HG02588 (cell line): Measurements from ENCODE around the gene ZSWIM6.

Experiments
- ATAC-seq: cut with Tn5 transposase; IDR thresholded peaks from one replicate; pipeline ENCODE4 v1.9.1; 2021; ENCODE audit warnings: mild to moderate bottlenecking, moderate library complexity; ENCODE audit not compliant: unreplicated experiment

ZSWIM6 gene

GRCh38 chr5:61357745-61358144 lies 25.7 kb downstream of the ZSWIM6 start:
- ATAC-seq: no peak

GRCh38 chr5:61362796-61363368 lies 30.8 kb downstream of the ZSWIM6 start:
- no peak for ATAC-seq

GRCh38 chr5:61363401-61364114 lies 31.5 kb downstream of the ZSWIM6 start:
- no peak for ATAC-seq

GRCh38 chr5:61366497-61367240 lies 34.6 kb downstream of the ZSWIM6 start:
- no peak for ATAC-seq

GRCh38 chr5:61370506-61370905 lies 38.4 kb downstream of the ZSWIM6 start:
- ATAC-seq: no peak

GRCh38 chr5:61371474-61371873 lies 39.4 kb downstream of the ZSWIM6 start:
- ATAC-seq: no peak

- no peak for ATAC-seq
Measured at GRCh38 chr5:61379677-61380076, 47.6 kb downstream of the ZSWIM6 start.

- ATAC-seq: no peak
Measured at GRCh38 chr5:61381968-61382367, 49.9 kb downstream of the ZSWIM6 start.

GRCh38 chr5:61385627-61386026 lies 53.6 kb downstream of the ZSWIM6 start:
- ATAC-seq: no peak

GRCh38 chr5:61386045-61386800 lies 54.2 kb downstream of the ZSWIM6 start:
- ATAC-seq: no peak

- no peak for ATAC-seq
Measured at GRCh38 chr5:61389609-61390008, 57.6 kb downstream of the ZSWIM6 start.

- ATAC-seq: no peak
Measured at GRCh38 chr5:61394078-61394704, 62.1 kb downstream of the ZSWIM6 start.

- ATAC-seq: no peak
Measured at GRCh38 chr5:61394793-61395192, 62.7 kb downstream of the ZSWIM6 start.

- no peak for ATAC-seq
Measured at GRCh38 chr5:61397238-61397637, 65.2 kb downstream of the ZSWIM6 start.

- ATAC-seq: no peak
Measured at GRCh38 chr5:61397937-61398336, 65.9 kb downstream of the ZSWIM6 start.

GRCh38 chr5:61398440-61398839 lies 66.4 kb downstream of the ZSWIM6 start:
- no peak for ATAC-seq

GRCh38 chr5:61399679-61400078 lies 67.6 kb downstream of the ZSWIM6 start:
- no peak for ATAC-seq

- ATAC-seq: no peak
Measured at GRCh38 chr5:61401726-61402125, 69.7 kb downstream of the ZSWIM6 start.

GRCh38 chr5:61402244-61402823 lies 70.3 kb downstream of the ZSWIM6 start:
- no peak for ATAC-seq
